ENCODE results near the gene SFMBT2. TPM values are rescaled to one million over a fixed set of nuclear protein-coding genes. Genes with fewer than 3 reads are reported as not detected.

Gene SFMBT2
- total and polyA plus RNA-seq, 2 experiments from 2014 or later = 4.3 to 5.9 TPM

DNA sequence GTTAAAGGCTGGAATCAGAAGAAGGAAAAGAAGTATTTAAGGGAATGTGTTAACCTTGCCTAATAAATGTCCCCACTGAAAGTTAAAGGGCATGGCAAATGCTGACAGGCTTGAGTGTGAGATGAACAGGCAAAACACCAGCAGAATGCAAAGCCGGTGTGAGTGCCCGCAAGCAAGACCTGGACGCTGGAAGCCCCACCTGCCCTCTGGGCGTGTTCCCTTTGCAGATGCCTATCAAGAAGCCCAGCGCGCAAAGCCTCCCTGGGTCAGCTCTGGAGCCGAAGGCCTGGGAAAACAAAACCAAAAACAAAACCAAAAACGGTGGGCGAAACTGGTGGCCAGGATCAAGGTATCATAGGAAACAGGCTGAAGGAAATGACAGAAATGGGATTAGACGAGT lies 200.3 kb downstream of the SFMBT2 start:
- no peaks in the 10 kb centered on the region for H3K36me3 ChIP-seq
- no peaks in the 10 kb centered on the region for H3K9me3 ChIP-seq (ENCODE audit: low read depth)
- H3K4me1 ChIP-seq (ENCODE audit: low read depth) = no peaks in the 10 kb centered on the region
- H3K4me3 ChIP-seq = no peak overlapping the region
- no peak overlapping the region for H3K27ac ChIP-seq
- TF ChIP-seq, protein P1, sequence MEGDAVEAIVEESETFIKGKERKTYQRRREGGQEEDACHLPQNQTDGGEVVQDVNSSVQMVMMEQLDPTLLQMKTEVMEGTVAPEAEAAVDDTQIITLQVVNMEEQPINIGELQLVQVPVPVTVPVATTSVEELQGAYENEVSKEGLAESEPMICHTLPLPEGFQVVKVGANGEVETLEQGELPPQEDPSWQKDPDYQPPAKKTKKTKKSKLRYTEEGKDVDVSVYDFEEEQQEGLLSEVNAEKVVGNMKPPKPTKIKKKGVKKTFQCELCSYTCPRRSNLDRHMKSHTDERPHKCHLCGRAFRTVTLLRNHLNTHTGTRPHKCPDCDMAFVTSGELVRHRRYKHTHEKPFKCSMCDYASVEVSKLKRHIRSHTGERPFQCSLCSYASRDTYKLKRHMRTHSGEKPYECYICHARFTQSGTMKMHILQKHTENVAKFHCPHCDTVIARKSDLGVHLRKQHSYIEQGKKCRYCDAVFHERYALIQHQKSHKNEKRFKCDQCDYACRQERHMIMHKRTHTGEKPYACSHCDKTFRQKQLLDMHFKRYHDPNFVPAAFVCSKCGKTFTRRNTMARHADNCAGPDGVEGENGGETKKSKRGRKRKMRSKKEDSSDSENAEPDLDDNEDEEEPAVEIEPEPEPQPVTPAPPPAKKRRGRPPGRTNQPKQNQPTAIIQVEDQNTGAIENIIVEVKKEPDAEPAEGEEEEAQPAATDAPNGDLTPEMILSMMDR (IDR thresholded peaks at IDR 0.05; ENCODE audit: low read depth, low read length) = no peak
- H3K27me3 ChIP-seq = no peaks in the 10 kb centered on the region
- DNase-seq (ENCODE audit: low read depth in 1 of 2, low spot score in 1 of 2) = no peak

- Histone ChIP-seq H3K4me3 (no peak overlapping the region), H3K27ac (no peak overlapping the region)
Observed at GRCh38 chr10:7209458-7209857, 201.4 kb downstream of the SFMBT2 start.

GRCh38 chr10:7206412-7207100 lies 204.3 kb downstream of the SFMBT2 start:
- Histone ChIP-seq H3K4me1 (ENCODE audit: low read depth) (no peaks in the 10 kb centered on the region), H3K36me3 (no peaks in the 10 kb centered on the region), H3K27me3 (no peaks in the 10 kb centered on the region), H3K27ac (no peak overlapping the region), H3K9me3 (ENCODE audit: low read depth) (no peaks in the 10 kb centered on the region), H3K4me3 (no peak overlapping the region)
- no peak for DNase-seq (ENCODE audit: low read depth in 1 of 2, low spot score in 1 of 2)
- TF ChIP-seq, protein P1 (IDR thresholded peaks at IDR 0.05; ENCODE audit: low read depth, low read length) = no peak

More at GRCh38 chr10:7209458-7209857, 201.4 kb downstream of the SFMBT2 start:
- no peak for DNase-seq (ENCODE audit: low read depth in 1 of 2, low spot score in 1 of 2)
- no peaks in the 10 kb centered on the region for H3K4me1 ChIP-seq (ENCODE audit: low read depth)
- no peaks in the 10 kb centered on the region for H3K36me3 ChIP-seq
- no peaks in the 10 kb centered on the region for H3K9me3 ChIP-seq (ENCODE audit: low read depth)
- TF ChIP-seq, protein P1 (IDR thresholded peaks at IDR 0.05; ENCODE audit: low read depth, low read length) = no peak
- H3K27me3 ChIP-seq = no peaks in the 10 kb centered on the region

DNA sequence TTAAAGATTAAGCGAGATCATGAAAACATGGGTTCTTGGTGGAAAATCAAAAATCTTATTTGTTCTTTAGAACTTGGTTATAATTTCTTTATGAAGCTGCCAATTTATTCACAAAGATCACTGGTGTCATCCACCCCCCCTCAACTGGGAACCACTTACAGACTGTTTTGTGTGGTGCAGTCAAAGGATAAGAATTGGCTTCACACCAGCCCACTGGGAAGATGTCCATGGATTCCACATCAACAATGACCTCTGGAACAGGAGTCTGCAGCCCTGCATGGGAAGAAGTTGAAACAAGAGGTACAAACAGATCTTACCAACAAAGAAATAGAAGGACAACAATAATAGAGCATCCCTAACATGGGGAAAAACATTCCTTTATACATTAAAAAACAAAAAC lies 205.2 kb downstream of the SFMBT2 start:
- Histone ChIP-seq H3K4me3 (no peak overlapping the region), H3K4me1 (ENCODE audit: low read depth) (no peaks in the 10 kb centered on the region), H3K9me3 (ENCODE audit: low read depth) (no peaks in the 10 kb centered on the region), H3K27ac (no peak overlapping the region), H3K36me3 (no peaks in the 10 kb centered on the region), H3K27me3 (no peaks in the 10 kb centered on the region)
- no peak for DNase-seq (ENCODE audit: low read depth in 1 of 2, low spot score in 1 of 2)
- TF ChIP-seq, protein P1 (IDR thresholded peaks at IDR 0.05; ENCODE audit: low read depth, low read length) = no peak

GRCh38 chr10:7202793-7203355 lies 208.0 kb downstream of the SFMBT2 start:
- Histone ChIP-seq H3K27ac (no peak overlapping the region), H3K36me3 (no peaks in the 10 kb centered on the region), H3K27me3 (no peaks in the 10 kb centered on the region), H3K9me3 (ENCODE audit: low read depth) (no peaks in the 10 kb centered on the region), H3K4me3 (no peak overlapping the region), H3K4me1 (ENCODE audit: low read depth) (no peaks in the 10 kb centered on the region)
- TF ChIP-seq, protein P1 (IDR thresholded peaks at IDR 0.05; ENCODE audit: low read depth, low read length) = no peak
- no peak for DNase-seq (ENCODE audit: low read depth in 1 of 2, low spot score in 1 of 2)
